Stimulated activated CD8-positive, alpha-beta memory T cell treated with anti-CD3 and anti-CD28 coated beads, Interleukin-15, amount 100 ng/mL, for 24 hours (primary cell): ENCODE data around the gene ANKRD13B.
A peak's percentile ranks its signal among the peaks of the same experiment; 100 is the strongest.

ENCODE experiments used
- DNase-seq: peaks from one replicate; pipeline ENCODE4 v3.0.0-alpha.2; 2020; ENCODE audit warnings: low read depth

The ANKRD13B gene

GRCh38 chr17:29594519-29595090, 1.7 kb downstream of the ANKRD13B start:
- DNase-seq: no peak

- no peak for DNase-seq
These were observed 2.4 kb downstream of the ANKRD13B start for GRCh38 chr17:29595107-29595942.

GRCh38 chr17:29595943-29596774, 3.2 kb downstream of the ANKRD13B start:
- no peak for DNase-seq

GRCh38 chr17:29596811-29597210, 3.9 kb downstream of the ANKRD13B start:
- no peak for DNase-seq

GRCh38 chr17:29597361-29598172, 4.6 kb downstream of the ANKRD13B start:
- no peak for DNase-seq

- no peak for DNase-seq
These were observed 10.3 kb downstream of the ANKRD13B start for GRCh38 chr17:29603109-29603674.

GRCh38 chr17:29607557-29608195, 14.7 kb downstream of the ANKRD13B start:
- DNase-seq: no peak

- DNase-seq: no peak
These were observed 16.1 kb downstream of the ANKRD13B start for GRCh38 chr17:29608986-29609385.

GRCh38 chr17:29610395-29610794, 17.5 kb downstream of the ANKRD13B start:
- DNase-seq: no peak

- DNase-seq: no peak
These were observed 18.6 kb downstream of the ANKRD13B start for GRCh38 chr17:29611351-29612093.

- DNase-seq: no peak
These were observed 19.1 kb downstream of the ANKRD13B start for GRCh38 chr17:29612094-29612403.

- DNase-seq: no peak
These were observed 19.7 kb downstream of the ANKRD13B start for GRCh38 chr17:29612404-29613280.

- DNase-seq: peak; percentile 97
These were observed 20.5 kb downstream of the ANKRD13B start for GRCh38 chr17:29613352-29613837.

- DNase-seq: no peak
These were observed 20.9 kb downstream of the ANKRD13B start for GRCh38 chr17:29613856-29614255.

- DNase-seq: no peak
These were observed 21.6 kb downstream of the ANKRD13B start for GRCh38 chr17:29614349-29615047.

GRCh38 chr17:29615048-29615385, 22.1 kb downstream of the ANKRD13B start:
- DNase-seq: no peak

GRCh38 chr17:29615492-29616299, 22.8 kb downstream of the ANKRD13B start:
- peak; percentile 62 for DNase-seq
